Thoracic aorta (tissue), 2 donors: Measurements from ENCODE around the gene MARF1. TPM values are rescaled to one million over a fixed set of nuclear protein-coding genes. Genes with fewer than 3 reads are reported as not detected.
"Not testable (repeated sequence)": the region's sequence is repeated elsewhere in the genome, so short reads cannot be mapped to it uniquely, and the experiment has no call there.

Source experiments
- ATAC-seq: fragments of 150-250 bp; one replicate; pipeline ENCODE4 v1.8.0; 2017; ENCODE audit warnings: low read depth; ENCODE audit not compliant: insufficient number of reproducible peaks, low FRiP score
- DNase-seq: peaks from one replicate; pipeline ENCODE4 v3.0.0-alpha.2; 2020; ENCODE audit warnings: low spot score
- H3K27ac ChIP-seq, 2 donors: fragments of 200-600 bp; sonication (generic); 1 replicate in 1 of 2; 2 replicates in 1 of 2; pipeline ENCODE4 v1.5.1; 2016; ENCODE audit warnings: mild to moderate bottlenecking in 2 of 2, moderate library complexity in 2 of 2
- H3K27me3 ChIP-seq: fragments of 200-600 bp; sonication (generic); replicated peaks from 2 replicates; pipeline ENCODE4 v1.6.0; 2016; ENCODE audit warnings: mild to moderate bottlenecking; ENCODE audit not compliant: insufficient read depth
- H3K36me3 ChIP-seq: fragments of 200-600 bp; sonication (generic); one replicate; pipeline ENCODE4 v1.5.1; 2016
- H3K4me1 ChIP-seq, 2 donors: fragments of 200-600 bp; sonication (generic); 1 replicate in 1 of 2; 2 replicates in 1 of 2; pipeline versions ENCODE4 v1.5.1 to v1.6.0; 2016; ENCODE audit warnings: low read depth in 2 of 2, mild to moderate bottlenecking in 1 of 2; ENCODE audit not compliant: control insufficient read depth in 1 of 2
- H3K4me3 ChIP-seq: fragments of 200-600 bp; sonication (generic); 2 replicates; pipeline ENCODE4 v1.5.1; 2016; ENCODE audit warnings: mild to moderate bottlenecking
- H3K9me3 ChIP-seq: fragments of 200-600 bp; sonication (generic); 2 replicates; pipeline ENCODE4 v1.5.1; 2016
- total RNA-seq, 2 donors: library from RNA; depleted of rRNA; stranded (reverse); fragments of >200 nt; gene quantifications; one replicate each; pipeline versions ENCODE4 v1.1.0 to v1.2.3, GENCODE V29; 2016
- TF ChIP-seq, protein P1 (sequence below): fragments of 200-600 bp; sonication (generic); IDR thresholded peaks from one replicate; pipeline ENCODE4 v1.5.1; 2019; ENCODE audit warnings: antibody characterized with exemption

Gene MARF1, protein sequence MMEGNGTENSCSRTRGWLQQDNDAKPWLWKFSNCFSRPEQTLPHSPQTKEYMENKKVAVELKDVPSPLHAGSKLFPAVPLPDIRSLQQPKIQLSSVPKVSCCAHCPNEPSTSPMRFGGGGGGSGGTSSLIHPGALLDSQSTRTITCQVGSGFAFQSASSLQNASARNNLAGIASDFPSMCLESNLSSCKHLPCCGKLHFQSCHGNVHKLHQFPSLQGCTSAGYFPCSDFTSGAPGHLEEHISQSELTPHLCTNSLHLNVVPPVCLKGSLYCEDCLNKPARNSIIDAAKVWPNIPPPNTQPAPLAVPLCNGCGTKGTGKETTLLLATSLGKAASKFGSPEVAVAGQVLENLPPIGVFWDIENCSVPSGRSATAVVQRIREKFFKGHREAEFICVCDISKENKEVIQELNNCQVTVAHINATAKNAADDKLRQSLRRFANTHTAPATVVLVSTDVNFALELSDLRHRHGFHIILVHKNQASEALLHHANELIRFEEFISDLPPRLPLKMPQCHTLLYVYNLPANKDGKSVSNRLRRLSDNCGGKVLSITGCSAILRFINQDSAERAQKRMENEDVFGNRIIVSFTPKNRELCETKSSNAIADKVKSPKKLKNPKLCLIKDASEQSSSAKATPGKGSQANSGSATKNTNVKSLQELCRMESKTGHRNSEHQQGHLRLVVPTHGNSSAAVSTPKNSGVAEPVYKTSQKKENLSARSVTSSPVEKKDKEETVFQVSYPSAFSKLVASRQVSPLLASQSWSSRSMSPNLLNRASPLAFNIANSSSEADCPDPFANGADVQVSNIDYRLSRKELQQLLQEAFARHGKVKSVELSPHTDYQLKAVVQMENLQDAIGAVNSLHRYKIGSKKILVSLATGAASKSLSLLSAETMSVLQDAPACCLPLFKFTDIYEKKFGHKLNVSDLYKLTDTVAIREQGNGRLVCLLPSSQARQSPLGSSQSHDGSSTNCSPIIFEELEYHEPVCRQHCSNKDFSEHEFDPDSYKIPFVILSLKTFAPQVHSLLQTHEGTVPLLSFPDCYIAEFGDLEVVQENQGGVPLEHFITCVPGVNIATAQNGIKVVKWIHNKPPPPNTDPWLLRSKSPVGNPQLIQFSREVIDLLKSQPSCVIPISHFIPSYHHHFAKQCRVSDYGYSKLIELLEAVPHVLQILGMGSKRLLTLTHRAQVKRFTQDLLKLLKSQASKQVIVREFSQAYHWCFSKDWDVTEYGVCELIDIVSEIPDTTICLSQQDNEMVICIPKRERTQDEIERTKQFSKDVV (N-terminal part only)
- total RNA-seq: 10 to 100 TPM; 35.7 to 49.6 TPM

DNA sequence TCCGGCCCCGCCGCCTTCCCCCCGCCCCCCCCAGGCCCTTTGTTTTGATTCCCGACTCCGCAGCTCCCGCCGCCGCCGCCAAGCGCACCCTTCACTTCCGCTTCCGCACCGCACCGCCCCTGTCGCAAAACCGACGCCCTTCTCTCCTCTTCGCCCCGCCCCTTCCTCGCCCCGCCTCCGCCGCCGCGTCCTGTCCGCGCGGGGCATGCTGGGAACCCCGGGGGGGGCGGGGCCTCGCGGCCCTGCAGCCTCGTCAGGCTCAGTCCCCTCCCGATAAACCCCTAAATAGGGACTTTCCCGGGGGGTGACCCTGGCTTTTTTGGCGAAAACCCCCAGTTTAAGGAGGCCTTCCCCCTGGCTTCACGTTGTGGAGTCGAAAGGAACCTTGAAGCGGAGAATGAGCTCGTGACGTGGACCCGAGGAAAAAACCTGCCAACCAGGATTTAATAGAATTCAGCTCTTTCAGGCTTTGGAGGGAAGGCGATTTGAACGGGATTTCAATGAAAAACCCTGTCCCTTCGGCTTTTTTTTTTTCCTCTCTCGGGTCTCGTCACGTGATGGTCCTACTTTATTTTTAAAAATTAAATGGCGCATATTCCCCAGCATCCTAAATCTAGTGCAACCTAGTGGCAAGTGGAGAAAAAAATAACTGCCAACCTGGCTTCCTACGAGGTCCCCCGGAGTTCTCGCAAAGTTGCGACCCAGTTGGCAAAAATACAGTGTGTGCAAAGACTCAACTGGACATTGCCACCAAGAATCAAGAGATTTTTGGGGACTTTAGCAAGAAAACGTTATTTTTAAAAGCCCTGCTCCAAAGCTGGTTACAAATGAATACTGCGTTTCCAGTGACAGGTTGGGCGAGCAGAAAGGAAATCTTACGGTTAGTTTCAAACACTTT, at the start of gene MARF1:
Gene MARF1, minus strand, starts transcription at position 107 of the 898 bp plus-strand sequence. CDS start 3,921 bp downstream, outside the sequence.
- Histone ChIP-seq H3K27me3 (no peaks in the 10 kb centered on the region), H3K4me1 (peaks cover 11 to 28% of the 10 kb centered on the region in 2 donors), H3K27ac (peak within 1 kb of the TSS; percentile 99 to 100), H3K4me3 (peak within 1 kb of the TSS; percentile 97), H3K9me3 (no peaks in the 10 kb centered on the region), H3K36me3 (peaks cover 8% of the 10 kb centered on the region)
- ATAC-seq: peak; percentile 84
- peak; percentile 95 for DNase-seq
- TF ChIP-seq, protein P1, sequence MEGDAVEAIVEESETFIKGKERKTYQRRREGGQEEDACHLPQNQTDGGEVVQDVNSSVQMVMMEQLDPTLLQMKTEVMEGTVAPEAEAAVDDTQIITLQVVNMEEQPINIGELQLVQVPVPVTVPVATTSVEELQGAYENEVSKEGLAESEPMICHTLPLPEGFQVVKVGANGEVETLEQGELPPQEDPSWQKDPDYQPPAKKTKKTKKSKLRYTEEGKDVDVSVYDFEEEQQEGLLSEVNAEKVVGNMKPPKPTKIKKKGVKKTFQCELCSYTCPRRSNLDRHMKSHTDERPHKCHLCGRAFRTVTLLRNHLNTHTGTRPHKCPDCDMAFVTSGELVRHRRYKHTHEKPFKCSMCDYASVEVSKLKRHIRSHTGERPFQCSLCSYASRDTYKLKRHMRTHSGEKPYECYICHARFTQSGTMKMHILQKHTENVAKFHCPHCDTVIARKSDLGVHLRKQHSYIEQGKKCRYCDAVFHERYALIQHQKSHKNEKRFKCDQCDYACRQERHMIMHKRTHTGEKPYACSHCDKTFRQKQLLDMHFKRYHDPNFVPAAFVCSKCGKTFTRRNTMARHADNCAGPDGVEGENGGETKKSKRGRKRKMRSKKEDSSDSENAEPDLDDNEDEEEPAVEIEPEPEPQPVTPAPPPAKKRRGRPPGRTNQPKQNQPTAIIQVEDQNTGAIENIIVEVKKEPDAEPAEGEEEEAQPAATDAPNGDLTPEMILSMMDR: peak; percentile 49

DNA sequence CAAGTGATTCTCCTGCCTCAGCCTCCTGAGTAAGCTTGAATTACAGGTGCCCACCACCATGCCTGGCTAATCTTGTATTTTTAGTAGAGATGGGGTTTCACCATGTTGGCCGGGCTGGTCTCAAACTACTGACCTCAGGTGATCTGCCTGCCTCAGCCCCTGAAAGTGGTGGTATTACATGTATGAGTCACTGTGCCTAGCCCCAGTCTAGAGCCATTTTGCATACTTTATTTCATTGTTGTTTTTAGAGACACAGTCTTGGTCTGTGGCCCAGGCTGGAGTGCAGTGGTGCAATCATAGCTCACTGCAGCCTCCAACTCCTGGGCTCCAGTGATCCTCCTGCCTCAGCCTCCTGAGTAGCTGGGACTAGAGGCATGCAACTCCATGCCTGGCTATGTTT, 49.6 kb upstream of the MARF1 start:
- not testable (repeated sequence) for H3K4me3 ChIP-seq, DNase-seq, H3K27ac ChIP-seq, H3K27me3 ChIP-seq, H3K9me3 ChIP-seq, ATAC-seq
- peaks cover 9 to 21% of the 10 kb centered on the region in 2 donors for H3K4me1 ChIP-seq
- peaks cover 44% of the 10 kb centered on the region for H3K36me3 ChIP-seq

DNA sequence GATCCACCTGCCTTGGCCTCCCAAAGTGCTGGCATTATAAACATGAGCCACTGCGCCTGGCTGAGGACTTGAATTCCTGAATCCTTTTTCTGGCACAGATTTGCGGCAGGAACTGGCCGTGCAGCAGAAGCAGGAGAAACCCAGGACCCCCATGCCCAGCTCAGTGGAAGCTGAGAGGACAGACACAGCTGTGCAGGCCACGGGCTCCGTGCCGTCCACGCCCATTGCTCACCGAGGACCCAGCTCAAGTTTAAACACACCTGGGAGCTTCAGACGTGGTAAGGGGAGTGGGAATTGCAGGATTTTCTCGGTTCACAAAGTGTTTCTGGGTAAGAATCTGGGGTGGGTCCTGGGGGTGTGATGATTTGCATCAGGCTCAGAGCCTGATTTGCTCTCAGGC, 48.1 kb upstream of the MARF1 start:
- TF ChIP-seq, protein P1: no peak
- peaks cover 35% of the 10 kb centered on the region for H3K36me3 ChIP-seq
- ATAC-seq (no peak), DNase-seq (no peak)
- H3K9me3 ChIP-seq: no peaks in the 10 kb centered on the region
- H3K4me1 ChIP-seq: peaks cover 9 to 21% of the 10 kb centered on the region in 2 donors
- no peaks in the 10 kb centered on the region for H3K27me3 ChIP-seq
- no peak overlapping the region for H3K4me3 ChIP-seq
- H3K27ac ChIP-seq: peak overlapping the region; percentile 81 to 82

DNA sequence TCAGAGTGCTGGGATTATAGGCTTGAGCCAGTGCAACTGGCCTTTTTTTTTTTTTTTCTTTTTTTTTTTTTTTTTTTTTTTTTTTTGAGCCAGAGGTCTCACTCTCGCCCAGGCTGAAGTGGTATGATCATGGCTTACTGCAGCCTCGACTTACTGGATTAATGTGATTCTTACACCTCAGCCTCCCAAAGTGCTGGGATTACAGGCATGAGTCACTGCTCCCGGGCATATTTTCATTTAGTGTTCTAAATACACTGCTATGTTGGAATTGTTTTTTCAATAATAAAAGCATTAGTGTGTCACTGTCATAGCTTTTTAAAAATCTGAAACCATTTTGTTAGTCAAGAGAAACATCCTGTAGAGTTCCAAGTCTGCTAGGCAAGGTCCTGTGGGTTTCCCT, 47.3 kb upstream of the MARF1 start:
- DNase-seq: peak; percentile 21
- peaks cover 9 to 21% of the 10 kb centered on the region in 2 donors for H3K4me1 ChIP-seq
- TF ChIP-seq, protein P1: no peak
- H3K36me3 ChIP-seq: peaks cover 32% of the 10 kb centered on the region
- peak; percentile 80 for ATAC-seq
- H3K4me3 ChIP-seq: no peak overlapping the region
- no peaks in the 10 kb centered on the region for H3K27me3 ChIP-seq
- H3K27ac ChIP-seq: peak overlapping the region; percentile 81 to 82
- no peaks in the 10 kb centered on the region for H3K9me3 ChIP-seq

DNA sequence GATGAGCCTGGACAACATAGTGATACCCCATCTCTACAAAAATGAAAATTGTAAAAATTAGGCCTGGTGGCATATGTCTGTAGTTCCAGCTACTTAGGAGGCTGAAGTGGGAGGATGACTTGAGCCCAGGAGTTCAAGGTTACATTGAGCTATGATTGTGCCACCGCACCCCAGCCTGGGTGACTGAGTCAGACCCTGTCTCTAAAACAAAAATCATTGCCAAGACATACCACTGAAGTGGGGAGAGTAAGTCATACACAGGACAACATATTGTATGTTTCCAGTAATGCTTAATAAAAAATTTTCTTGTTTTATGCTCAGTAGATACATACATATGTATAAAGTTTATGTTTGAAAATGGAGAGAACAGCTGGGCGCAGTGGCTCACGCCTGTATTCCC, 46.3 kb upstream of the MARF1 start:
- Histone ChIP-seq H3K4me1 (peaks cover 9 to 21% of the 10 kb centered on the region in 2 donors), H3K9me3 (no peaks in the 10 kb centered on the region), H3K27ac (peak overlapping the region; percentile 73 to 81), H3K27me3 (no peaks in the 10 kb centered on the region), H3K36me3 (peaks cover 27% of the 10 kb centered on the region), H3K4me3 (no peak overlapping the region)
- DNase-seq: no peak
- TF ChIP-seq, protein P1: no peak
- ATAC-seq: no peak
